Stomach smooth muscle (tissue), 2 donors: ENCODE measurements around the gene NDUFAF3.

Experiments
- H3K27ac ChIP-seq: one replicate; pipeline ENCODE4 v1.7.0; 2013; ENCODE audit warnings: mild to moderate bottlenecking, low read length, inconsistent platforms
- H3K27me3 ChIP-seq, 2 donors: one replicate each; pipeline ENCODE4 v1.7.0; 2013; ENCODE audit warnings: low read length in 2 of 2; ENCODE audit not compliant: insufficient read depth in 2 of 2, control insufficient read depth in 1 of 2
- H3K36me3 ChIP-seq, 2 donors: one replicate each; pipeline ENCODE4 v1.7.0; 2013; ENCODE audit warnings: low read length in 2 of 2; ENCODE audit not compliant: control insufficient read depth in 2 of 2, insufficient read depth in 2 of 2
- H3K4me1 ChIP-seq: one replicate; pipeline ENCODE4 v1.7.0; 2013; ENCODE audit warnings: low read length; ENCODE audit not compliant: control insufficient read depth, insufficient read depth
- H3K4me3 ChIP-seq, 2 donors: one replicate each; pipeline ENCODE4 v1.7.0; 2013; ENCODE audit warnings: low read length in 2 of 2
- H3K9ac ChIP-seq, 2 donors: one replicate each; pipeline ENCODE4 v1.7.0; 2013; ENCODE audit warnings: low read length in 2 of 2, mild to moderate bottlenecking in 1 of 2
- H3K9me3 ChIP-seq, 2 donors: one replicate each; pipeline ENCODE4 v1.7.0; 2013; ENCODE audit warnings: low read length in 2 of 2; ENCODE audit not compliant: control insufficient read depth in 2 of 2
- donor health status: healthy.
- donor health status: Pancreatic carcinoma.

NDUFAF3 gene, protein sequence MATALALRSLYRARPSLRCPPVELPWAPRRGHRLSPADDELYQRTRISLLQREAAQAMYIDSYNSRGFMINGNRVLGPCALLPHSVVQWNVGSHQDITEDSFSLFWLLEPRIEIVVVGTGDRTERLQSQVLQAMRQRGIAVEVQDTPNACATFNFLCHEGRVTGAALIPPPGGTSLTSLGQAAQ

DNA sequence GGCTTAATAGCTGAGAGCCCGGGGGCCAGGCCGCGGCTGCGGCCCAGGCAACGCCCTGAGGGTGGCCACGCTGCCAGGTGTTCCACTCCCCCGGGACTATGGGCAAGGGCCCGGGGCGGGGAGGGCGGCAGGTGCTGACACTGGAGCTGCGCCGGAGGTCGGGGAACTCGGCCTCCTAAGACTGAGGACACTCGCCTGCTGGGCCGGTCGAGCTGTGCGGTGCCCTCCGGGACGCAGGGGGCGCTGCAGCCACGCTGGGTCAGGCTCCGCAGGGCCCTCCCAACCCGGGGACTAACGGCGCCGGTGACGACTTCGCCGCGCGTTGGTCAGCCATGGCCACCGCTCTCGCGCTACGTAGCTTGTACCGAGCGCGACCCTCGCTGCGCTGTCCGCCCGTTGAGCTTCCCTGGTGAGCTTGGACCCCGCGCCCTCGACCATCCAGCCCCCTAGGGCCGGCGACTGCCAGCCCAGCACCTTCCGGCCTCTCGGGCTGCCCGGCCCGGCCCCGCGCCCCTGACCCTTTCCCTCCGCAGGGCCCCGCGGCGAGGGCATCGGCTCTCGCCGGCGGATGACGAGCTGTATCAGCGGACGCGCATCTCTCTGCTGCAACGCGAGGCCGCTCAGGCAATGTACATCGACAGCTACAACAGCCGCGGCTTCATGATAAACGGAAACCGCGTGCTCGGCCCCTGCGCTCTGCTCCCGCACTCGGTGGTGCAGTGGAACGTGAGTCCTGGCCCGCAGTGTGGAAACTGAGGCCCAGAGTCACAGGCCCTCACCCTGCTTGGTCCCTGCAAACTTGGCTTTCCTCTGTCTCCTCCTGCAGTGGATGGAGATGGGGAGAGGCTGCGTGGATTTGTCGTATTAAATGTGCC, at the start of gene NDUFAF3:
TSS of gene NDUFAF3 (plus strand) at position 309 of the 875 bp plus-strand sequence. CDS start at position 333, 24 bp downstream.
- Histone ChIP-seq H3K9me3 (no peaks in the 10 kb centered on the region), H3K27me3 (no peaks in the 10 kb centered on the region), H3K4me1 (peaks cover 46% of the 10 kb centered on the region), H3K36me3 (peaks cover 27 to 33% of the 10 kb centered on the region in 2 donors), H3K27ac (peak within 1 kb of the TSS; percentile 98), H3K9ac (peak within 1 kb of the TSS; percentile 76 to 95), H3K4me3 (peak within 1 kb of the TSS; percentile 71 to 95)

DNA sequence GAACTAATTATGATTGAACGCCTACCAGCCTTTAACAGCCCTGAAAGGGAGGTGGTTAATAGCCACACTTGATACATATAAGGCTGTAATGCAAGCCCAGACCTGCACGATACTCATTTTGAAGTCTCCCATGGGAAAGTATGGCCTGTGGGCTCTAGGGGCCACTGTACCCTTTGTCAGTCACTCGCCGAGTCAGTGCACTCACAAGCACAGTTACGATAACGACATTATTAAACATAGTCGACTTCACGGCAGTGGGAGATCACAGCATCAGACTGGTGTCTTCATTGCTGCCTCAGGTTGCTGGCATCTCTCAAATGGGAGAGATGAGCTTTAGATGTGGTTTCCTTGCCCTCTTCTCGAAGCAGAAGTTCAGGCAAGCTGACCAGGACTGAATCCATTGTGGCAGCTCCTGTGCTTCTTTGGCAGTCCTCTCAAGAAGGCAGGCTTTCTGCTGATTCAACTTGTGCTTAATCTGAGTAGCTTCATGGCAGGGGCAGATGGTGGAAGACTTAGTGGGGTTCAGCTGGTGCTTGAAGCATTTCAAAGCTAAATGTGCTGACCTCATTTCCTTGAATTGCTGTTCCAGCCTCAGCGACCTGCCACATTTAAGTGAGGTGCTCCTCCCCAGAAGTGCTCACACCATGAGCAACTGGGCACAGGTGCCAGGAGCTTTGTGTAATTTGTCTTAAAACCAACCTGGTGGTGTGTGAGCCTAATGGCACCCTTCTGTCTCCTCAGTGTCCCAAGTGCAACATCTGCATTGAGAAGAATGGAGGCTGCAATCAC, 47.7 kb upstream of the NDUFAF3 start:
- Histone ChIP-seq H3K36me3 (peaks cover 57 to 70% of the 10 kb centered on the region in 2 donors), H3K27me3 (no peaks in the 10 kb centered on the region), H3K9ac (no peak overlapping the region), H3K27ac (no peak overlapping the region), H3K9me3 (no peaks in the 10 kb centered on the region), H3K4me3 (no peak overlapping the region), H3K4me1 (no peaks in the 10 kb centered on the region)

DNA sequence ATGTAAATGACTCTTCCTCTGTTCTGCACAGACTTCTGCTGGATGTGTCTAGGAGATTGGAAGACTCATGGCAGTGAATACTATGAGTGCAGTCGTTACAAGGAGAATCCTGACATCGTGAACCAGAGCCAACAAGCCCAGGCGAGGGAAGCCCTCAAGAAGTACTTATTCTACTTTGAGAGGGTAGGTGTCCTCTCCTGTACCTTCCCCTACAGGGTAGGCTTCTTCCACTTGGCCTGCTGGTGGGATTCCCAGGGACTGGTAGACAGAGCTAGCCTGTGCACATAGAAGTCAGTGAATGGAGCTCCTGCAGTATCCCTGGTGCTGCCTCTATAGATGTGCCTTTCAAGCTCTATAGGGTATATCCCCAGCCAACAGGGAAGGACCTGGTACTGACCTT, 42.5 kb upstream of the NDUFAF3 start:
- Histone ChIP-seq H3K9ac (no peak overlapping the region), H3K27ac (no peak overlapping the region), H3K4me3 (no peak overlapping the region), H3K36me3 (peaks cover 63 to 72% of the 10 kb centered on the region in 2 donors), H3K9me3 (no peaks in the 10 kb centered on the region), H3K27me3 (no peaks in the 10 kb centered on the region), H3K4me1 (no peaks in the 10 kb centered on the region)

DNA sequence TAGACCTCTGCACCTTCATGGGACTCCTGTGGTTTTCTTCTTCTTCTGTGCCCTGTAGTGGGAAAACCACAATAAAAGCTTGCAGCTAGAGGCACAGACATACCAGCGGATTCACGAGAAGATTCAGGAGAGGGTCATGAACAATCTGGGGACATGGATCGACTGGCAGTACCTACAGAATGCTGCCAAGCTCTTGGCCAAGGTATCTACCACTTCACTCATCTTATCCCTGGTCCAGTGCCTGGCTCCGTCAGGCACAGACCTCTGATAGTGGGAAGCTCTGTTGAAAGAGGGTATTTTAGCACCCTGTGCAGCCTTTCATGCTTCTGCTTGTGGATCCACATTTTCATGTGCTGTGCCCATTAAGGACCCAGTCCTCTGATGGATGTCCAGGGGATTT, 41.6 kb upstream of the NDUFAF3 start:
- Histone ChIP-seq H3K27me3 (no peaks in the 10 kb centered on the region), H3K9ac (no peak overlapping the region), H3K27ac (no peak overlapping the region), H3K4me1 (no peaks in the 10 kb centered on the region), H3K9me3 (no peaks in the 10 kb centered on the region), H3K36me3 (peaks cover 63 to 74% of the 10 kb centered on the region in 2 donors), H3K4me3 (no peak overlapping the region)

DNA sequence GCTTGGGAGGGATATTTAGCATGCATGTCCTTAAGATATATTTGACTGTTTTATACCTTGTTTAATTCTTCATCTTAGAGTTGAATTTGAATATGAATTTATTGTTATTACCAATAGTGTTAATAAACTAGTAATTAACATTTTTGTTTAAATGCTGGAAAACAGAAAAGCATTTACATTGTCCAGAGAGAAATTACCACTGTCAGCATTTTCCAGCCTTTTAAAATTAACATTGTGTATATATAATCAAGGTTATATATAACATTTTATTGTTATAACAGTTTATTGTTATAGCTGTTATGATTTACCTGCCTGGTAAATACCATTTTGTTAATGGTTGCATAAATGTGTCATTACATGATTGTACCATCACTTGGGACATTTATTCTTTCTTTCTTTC, 39.9 kb upstream of the NDUFAF3 start:
- Histone ChIP-seq H3K9ac (no peak overlapping the region), H3K36me3 (peaks cover 64 to 68% of the 10 kb centered on the region in 2 donors), H3K4me3 (no peak overlapping the region), H3K9me3 (no peaks in the 10 kb centered on the region), H3K4me1 (no peaks in the 10 kb centered on the region), H3K27ac (no peak overlapping the region), H3K27me3 (no peaks in the 10 kb centered on the region)

DNA sequence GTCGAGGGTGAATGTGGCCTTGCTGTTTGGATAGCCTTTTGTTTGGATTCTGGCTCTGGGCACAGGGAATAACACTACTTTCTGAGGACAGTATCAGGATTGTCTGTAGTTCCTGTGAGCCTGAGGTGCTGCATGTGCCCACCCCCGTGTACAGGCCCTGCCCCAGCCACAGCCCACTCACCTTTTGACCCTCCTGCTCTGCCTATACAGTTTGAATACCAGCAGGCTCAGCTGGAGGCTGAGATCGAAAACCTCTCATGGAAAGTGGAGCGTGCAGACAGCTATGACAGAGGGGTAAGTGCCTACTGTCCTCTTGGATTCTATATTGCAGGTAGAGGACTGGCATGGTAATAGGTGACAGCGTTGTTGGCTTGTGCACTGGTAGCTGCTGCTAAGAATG, 39.2 kb upstream of the NDUFAF3 start:
- no peak overlapping the region for H3K27ac ChIP-seq
- no peaks in the 10 kb centered on the region for H3K9me3 ChIP-seq
- H3K36me3 ChIP-seq = peaks cover 60 to 64% of the 10 kb centered on the region in 2 donors
- H3K4me1 ChIP-seq = no peaks in the 10 kb centered on the region
- no peaks in the 10 kb centered on the region for H3K27me3 ChIP-seq
- no peak overlapping the region for H3K9ac ChIP-seq
- H3K4me3 ChIP-seq = no peak overlapping the region

DNA sequence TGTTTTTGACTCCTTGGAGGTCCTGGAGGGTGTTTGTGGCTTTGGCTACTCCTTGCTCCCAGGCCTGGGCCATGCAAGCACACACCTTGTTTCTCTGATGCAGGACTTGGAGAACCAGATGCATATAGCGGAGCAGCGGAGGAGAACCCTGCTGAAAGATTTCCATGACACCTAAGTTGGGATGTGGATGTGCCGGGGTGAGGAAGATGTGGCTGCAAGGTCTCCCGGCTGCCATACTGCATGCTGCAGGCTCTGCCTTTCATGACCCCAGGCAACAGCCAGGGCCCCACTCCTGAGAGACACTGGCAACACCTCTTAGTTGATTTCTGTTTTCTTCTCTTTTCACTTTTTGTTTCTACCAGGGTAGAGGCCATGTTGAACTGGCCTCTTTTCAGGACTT, 38.8 kb upstream of the NDUFAF3 start:
- no peak overlapping the region for H3K9ac ChIP-seq
- H3K4me3 ChIP-seq = no peak overlapping the region
- H3K27me3 ChIP-seq = no peaks in the 10 kb centered on the region
- H3K36me3 ChIP-seq = peaks cover 58 to 61% of the 10 kb centered on the region in 2 donors
- no peaks in the 10 kb centered on the region for H3K9me3 ChIP-seq
- no peaks in the 10 kb centered on the region for H3K4me1 ChIP-seq
- no peak overlapping the region for H3K27ac ChIP-seq

DNA sequence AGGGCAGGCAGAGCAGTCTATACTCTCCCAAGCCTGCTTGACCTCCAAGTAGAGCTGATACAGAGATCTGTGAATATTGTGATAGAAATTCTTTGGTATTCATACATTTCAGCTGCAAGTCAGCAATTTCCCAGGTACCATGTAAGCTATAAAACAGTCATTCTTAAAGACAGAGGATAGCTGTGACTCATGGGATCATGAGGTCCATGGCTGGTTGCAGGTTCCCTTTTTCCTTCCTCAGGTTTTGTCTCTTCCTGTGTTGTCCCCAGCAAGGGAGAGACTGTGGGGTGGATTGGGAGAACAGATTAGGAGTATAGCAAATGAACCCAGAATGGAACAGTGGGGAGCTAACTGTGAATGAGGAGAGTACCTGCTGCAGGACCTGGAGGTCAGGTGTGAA, 37.3 kb upstream of the NDUFAF3 start:
- H3K27ac ChIP-seq = no peak overlapping the region
- H3K27me3 ChIP-seq = no peaks in the 10 kb centered on the region
- no peak overlapping the region for H3K9ac ChIP-seq
- H3K4me3 ChIP-seq = no peak overlapping the region
- peaks cover 50 to 53% of the 10 kb centered on the region in 2 donors for H3K36me3 ChIP-seq
- H3K4me1 ChIP-seq = peaks cover 8% of the 10 kb centered on the region
- no peaks in the 10 kb centered on the region for H3K9me3 ChIP-seq

DNA sequence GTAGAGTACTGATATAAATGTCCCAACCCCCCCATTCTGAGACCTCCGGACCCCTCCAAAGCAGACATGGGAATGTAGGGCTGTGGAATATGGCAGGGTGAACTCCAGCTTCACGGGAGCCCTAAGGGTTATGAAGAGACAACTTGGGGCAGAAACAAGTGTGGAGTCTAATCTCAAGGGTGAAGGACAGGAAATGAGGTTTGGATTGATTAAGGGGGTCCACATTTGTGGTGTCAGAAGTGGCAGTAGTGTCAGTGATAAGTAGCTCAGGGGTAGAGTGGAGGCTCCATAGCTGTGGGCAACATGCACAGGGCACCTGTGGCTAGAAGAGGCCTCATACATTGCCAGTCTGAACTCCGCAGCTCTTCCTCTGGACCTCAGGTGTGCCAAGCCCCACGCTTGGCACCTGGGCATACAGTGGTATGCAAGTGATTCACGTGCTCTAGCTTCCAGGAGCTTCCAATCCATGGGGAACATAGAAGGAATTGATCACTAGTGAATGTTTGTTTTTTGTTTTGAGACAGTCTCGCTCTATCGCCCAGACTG, 36.0 kb upstream of the NDUFAF3 start:
- H3K27ac ChIP-seq = no peak overlapping the region
- H3K4me1 ChIP-seq = peaks cover 16% of the 10 kb centered on the region
- peak overlapping the region in 1 of 2 donors; percentile 29 for H3K9ac ChIP-seq
- peaks cover 42 to 44% of the 10 kb centered on the region in 2 donors for H3K36me3 ChIP-seq
- H3K9me3 ChIP-seq = no peaks in the 10 kb centered on the region
- no peaks in the 10 kb centered on the region for H3K27me3 ChIP-seq
- no peak overlapping the region for H3K4me3 ChIP-seq

DNA sequence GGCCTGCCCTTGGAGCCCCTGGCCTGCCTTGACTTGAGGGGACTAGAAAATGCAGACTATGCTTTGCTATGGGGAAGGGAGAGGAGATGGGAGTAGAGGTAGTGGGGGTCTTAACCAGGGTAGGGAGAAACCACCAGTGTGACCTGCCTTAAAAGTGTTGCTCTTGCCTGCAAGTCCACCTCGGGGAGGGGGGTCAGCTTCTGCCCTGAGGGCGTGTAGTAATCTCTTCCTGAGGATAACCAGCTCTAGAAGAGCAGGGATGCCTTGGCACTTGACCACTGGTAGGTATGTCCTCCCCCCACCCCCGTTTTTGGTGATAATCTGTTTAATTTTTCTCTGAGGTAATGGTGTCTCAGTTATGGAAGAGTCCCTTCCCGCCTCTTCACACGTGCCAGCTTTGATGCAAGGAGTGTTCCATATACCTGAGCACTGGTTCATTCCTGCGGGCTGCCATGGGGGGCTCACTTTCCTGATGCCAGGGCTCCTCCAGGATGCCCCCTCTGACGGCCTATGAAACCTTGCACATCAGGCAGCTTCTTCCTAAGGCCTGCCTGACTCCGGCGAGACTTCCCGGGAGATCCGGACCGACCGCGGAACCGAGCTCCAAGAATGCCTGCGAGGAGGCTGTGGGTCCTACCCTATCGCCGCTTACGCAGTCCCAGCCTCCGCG, 32.7 kb upstream of the NDUFAF3 start:
- H3K4me1 ChIP-seq = peaks cover 27% of the 10 kb centered on the region

More for the DNA sequence above, 32.7 kb upstream of the NDUFAF3 start:
- Histone ChIP-seq H3K27ac (peak overlapping the region; percentile 98), H3K27me3 (no peaks in the 10 kb centered on the region), H3K4me3 (peak overlapping the region; percentile 75 to 88), H3K9ac (peak overlapping the region; percentile 85 to 94), H3K9me3 (no peaks in the 10 kb centered on the region), H3K36me3 (peaks cover 17 to 20% of the 10 kb centered on the region in 2 donors)
